CD4-positive, alpha-beta T cell treated with Interleukin-10 for 1 hour (primary cell): ENCODE results near the gene FGF7.
"Not testable (repeated sequence)": the region's sequence is repeated elsewhere in the genome, so short reads cannot be mapped to it uniquely, and the experiment has no call there.

Experiments
- DNase-seq: peaks from one replicate; pipeline ENCODE4 v3.0.0-alpha.2; 2020

Gene FGF7

DNA sequence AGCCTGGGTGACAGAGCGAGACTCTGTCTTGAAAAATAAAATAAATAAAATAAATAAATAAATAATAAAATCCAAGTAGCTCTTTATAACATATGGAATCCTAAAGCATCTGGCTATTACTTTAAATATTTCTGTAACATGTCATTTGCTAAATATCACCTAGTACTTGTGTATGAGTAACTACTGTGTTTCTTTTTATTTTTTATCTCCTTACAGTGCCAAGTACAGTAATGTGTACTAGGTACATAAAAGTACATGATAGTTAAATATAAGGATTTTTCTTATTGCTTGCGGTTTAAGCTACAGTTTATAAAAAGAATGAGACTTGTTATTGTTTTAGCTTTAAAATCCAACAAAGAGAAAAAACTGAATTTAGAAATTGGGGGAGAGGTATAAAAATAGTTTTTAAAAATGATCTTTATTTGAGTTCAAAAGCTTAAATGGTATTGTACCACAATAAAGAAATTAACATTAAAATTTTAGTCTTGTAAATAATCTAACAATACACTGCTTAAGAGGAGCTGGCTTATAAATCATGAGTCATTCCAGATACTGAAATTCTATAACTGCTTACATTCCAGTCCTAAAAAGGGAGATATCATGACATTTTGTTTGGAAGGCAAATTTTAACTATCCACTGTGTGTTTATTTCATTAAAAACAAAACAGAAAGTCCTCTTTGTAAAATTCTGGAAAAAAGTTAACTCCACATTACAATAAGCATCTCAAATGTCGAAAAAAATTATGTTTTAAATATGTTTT, 73.1 kb downstream of the FGF7 start:
- DNase-seq: no peak

DNA sequence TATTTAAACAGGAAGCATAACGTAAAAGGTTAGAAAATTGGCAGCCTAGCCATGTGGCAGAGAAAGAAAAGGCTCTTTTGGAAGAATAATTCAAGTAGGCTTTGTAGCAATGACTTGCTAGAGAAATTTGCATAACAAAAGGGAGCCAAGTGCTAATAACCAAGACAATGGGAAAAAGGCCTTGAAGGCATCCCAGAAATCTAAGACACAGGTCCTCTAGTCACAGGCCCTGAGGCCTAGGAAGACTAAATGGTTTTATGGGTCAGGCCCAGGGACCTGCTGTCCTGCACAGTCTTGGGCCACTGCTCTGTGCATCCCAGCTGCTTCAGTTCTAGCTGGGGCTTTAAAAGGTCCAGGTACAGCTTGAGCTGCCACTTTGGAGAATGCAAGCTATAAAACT, 78.5 kb downstream of the FGF7 start:
- DNase-seq: no peak

DNA sequence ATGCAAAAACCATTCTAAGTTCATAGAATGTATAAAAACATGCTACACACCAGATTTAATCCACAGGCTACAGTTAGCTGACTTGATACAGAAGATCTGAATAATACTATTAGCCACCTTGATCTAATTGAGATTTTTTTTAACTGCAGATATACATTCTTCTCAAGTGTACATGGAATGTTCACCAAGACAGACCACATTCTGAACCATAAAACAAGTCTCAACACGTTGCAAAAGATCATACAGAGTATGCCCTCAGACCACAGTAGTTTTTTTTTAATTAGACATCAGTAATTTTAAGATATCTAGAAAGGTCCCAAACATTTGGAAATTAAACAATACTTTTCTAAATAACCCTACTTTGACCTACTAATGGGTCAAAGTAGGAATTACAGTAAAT, 83.3 kb downstream of the FGF7 start:
- DNase-seq: no peak

DNA sequence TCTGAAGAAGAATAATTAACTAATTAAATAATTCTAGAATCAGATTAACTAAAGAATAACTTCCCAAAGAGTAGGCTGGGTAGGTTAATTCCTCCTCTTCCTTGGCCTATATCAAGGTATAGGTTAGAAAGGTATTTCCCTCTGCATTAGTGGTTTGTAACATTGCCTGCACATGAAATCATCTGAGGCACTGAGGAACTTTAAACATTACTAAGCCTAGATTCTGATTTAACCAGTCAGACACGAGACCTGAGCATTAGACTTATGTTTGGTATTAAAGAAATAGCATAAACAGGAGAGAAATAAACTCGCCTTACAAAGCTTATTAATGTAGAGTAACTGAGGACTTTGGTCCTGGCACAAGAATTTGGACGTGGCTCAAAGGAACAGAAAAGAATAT, 84.2 kb downstream of the FGF7 start:
- no peak for DNase-seq

DNA sequence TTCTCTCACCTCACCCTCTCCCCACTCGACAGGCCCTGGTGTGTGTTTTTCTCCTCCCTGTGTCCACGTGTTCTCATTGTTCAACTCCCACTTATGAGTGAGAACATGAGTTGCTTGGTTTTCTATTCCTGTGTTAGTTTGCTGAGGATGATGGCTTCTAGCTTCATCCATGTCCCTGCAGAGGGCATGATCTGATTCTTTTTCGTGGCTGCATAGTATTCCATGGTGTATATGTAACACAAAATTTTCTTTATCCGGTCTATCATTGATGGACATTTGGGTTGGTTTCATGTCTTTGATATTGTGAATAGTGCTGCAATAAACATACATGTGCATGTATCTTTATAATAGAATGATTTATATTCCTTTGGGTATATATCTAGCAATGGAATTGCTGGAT, 89.7 kb downstream of the FGF7 start:
- DNase-seq: not testable (repeated sequence)

DNA sequence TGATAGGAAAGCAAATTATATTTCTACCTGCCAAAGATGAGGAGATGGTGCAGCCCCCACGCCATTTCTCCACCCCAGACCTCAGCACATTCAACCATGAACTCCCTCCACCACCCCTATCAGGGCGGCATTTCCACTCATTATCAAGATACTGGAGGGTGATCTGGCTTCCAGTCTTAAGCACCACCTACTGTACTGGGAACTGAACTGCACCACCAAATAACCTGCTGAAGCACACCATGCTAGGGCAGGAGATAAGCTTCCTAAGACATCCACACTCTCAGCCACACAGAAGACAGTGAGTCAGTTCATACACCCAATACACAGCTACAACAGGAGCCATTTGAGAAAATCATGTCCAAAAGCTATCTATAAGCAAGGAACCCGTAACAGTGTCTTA, 98.8 kb downstream of the FGF7 start:
- no peak for DNase-seq

DNA sequence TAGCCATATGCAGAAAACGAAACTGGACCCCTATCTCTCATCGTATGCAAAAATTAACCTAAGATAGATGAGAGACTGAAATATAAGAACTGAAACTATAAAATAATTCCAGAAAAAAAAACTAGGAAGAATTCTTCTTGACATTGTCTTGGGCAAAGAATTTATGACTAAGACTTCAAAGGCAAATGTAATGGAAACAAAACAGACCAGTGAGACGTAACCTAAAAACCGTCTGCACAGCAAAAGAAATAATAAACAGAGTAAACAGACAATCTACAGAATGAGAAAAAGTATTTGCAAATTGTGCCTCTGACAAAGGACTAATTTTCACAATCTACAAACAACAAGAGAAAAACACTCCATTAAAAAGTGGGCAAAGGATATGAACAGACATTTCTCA, 105.2 kb downstream of the FGF7 start:
- no peak for DNase-seq

DNA sequence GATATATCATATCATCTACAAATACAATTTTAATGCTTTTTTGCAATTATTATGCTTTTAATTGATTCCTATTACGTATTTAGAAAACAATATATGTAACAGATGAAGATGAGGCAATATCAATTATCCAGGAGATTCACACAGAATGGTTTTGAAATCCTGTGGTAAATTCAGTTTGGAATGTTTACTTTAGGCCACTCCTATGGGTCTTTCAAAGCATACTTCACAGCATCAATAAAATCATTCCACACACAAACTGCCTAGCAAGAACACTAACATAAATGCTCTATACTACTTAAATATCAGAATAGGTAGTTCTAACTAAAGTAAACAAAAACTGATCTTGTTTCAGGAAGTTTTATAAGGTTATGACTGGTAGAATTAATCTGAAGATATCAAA, 107.0 kb downstream of the FGF7 start:
- DNase-seq: no peak
